Nephron progenitor cell (in vitro differentiated cells): ENCODE data around the gene GGTA1.

Source experiments
- DNase-seq: peaks from one replicate; pipeline ENCODE4 v3.0.0; 2021
- H3K27ac Mint-ChIP-seq: 2 replicates; pipeline ENCODE4 v1.8.0; 2021; ENCODE audit warnings: mild to moderate bottlenecking, moderate library complexity, mixed read lengths
- H3K27me3 Mint-ChIP-seq: 2 replicates; pipeline ENCODE4 v1.8.0; 2021; ENCODE audit warnings: mild to moderate bottlenecking, low read depth, mixed read lengths; ENCODE audit not compliant: poor library complexity
- H3K36me3 Mint-ChIP-seq: 2 replicates; pipeline ENCODE4 v1.8.0; 2021; ENCODE audit warnings: low read depth, mixed read lengths
- H3K4me1 Mint-ChIP-seq: 2 replicates; pipeline ENCODE4 v1.8.0; 2021; ENCODE audit warnings: mixed read lengths
- H3K4me3 Mint-ChIP-seq: 2 replicates; pipeline ENCODE4 v1.8.0; 2021; ENCODE audit warnings: mild to moderate bottlenecking, moderate library complexity, mixed read lengths
- H3K9me3 Mint-ChIP-seq: 2 replicates; pipeline ENCODE4 v1.8.0; 2021; ENCODE audit warnings: mild to moderate bottlenecking, moderate library complexity, mixed read lengths
- CTCF ChIP-seq: fragments of 200-600 bp; sonication (generic); IDR thresholded peaks from 2 replicates; pipeline ENCODE4 v1.5.0; 2021; ENCODE audit warnings: antibody characterized with exemption

The GGTA1 gene

GRCh38 chr9:121499427-121500164, at the start of gene GGTA1:
GGTA1 (minus strand) TSS chr9:121499844; CDS start chr9:121467922, 31,922 bp downstream.
- Mint-ChIP-seq H3K4me1 (peaks cover 32% of the 10 kb centered on the region), H3K27me3 (peaks cover 87% of the 10 kb centered on the region), H3K4me3 (peak within 1 kb of the TSS; percentile 86), H3K27ac (no peak within 1 kb of the TSS), H3K9me3 (peaks cover 10% of the 10 kb centered on the region), H3K36me3 (no peaks in the 10 kb centered on the region)
- DNase-seq: peak; percentile 72
- no peak for TF ChIP-seq CTCF

- no peak overlapping the region for H3K27ac Mint-ChIP-seq
- DNase-seq: no peak
- peaks cover 23% of the 10 kb centered on the region for H3K27me3 Mint-ChIP-seq
- H3K9me3 Mint-ChIP-seq: no peaks in the 10 kb centered on the region
- H3K36me3 Mint-ChIP-seq: no peaks in the 10 kb centered on the region
- no peak overlapping the region for H3K4me3 Mint-ChIP-seq
- peaks cover 14% of the 10 kb centered on the region for H3K4me1 Mint-ChIP-seq
- no peak for TF ChIP-seq CTCF
Measured at GRCh38 chr9:121548666-121549065, 49.0 kb upstream of the GGTA1 start.

- Mint-ChIP-seq H3K4me1 (peaks cover 14% of the 10 kb centered on the region), H3K27me3 (peaks cover 14% of the 10 kb centered on the region), H3K36me3 (no peaks in the 10 kb centered on the region), H3K27ac (no peak overlapping the region), H3K4me3 (no peak overlapping the region), H3K9me3 (no peaks in the 10 kb centered on the region)
- peak; percentile 97 for DNase-seq
- peak; percentile 90 for TF ChIP-seq CTCF
Measured at GRCh38 chr9:121545875-121546423, 46.3 kb upstream of the GGTA1 start.

- DNase-seq: no peak
- no peaks in the 10 kb centered on the region for H3K36me3 Mint-ChIP-seq
- peaks cover 14% of the 10 kb centered on the region for H3K4me1 Mint-ChIP-seq
- H3K4me3 Mint-ChIP-seq: no peak overlapping the region
- peaks cover 15% of the 10 kb centered on the region for H3K27me3 Mint-ChIP-seq
- H3K27ac Mint-ChIP-seq: no peak overlapping the region
- H3K9me3 Mint-ChIP-seq: no peaks in the 10 kb centered on the region
- no peak for TF ChIP-seq CTCF
Measured at GRCh38 chr9:121545150-121545874, 45.7 kb upstream of the GGTA1 start.

GRCh38 chr9:121542025-121542424, 42.4 kb upstream of the GGTA1 start:
- peak overlapping the region; percentile 59 for H3K27ac Mint-ChIP-seq
- H3K4me1 Mint-ChIP-seq: peaks cover 5% of the 10 kb centered on the region
- no peaks in the 10 kb centered on the region for H3K9me3 Mint-ChIP-seq
- no peak for TF ChIP-seq CTCF
- H3K4me3 Mint-ChIP-seq: no peak overlapping the region
- no peaks in the 10 kb centered on the region for H3K36me3 Mint-ChIP-seq
- no peak for DNase-seq
- peaks cover 7% of the 10 kb centered on the region for H3K27me3 Mint-ChIP-seq
